GM21723 (cell line): ENCODE results near the gene NUMB.
"Not testable (repeated sequence)": the region's sequence is repeated elsewhere in the genome, so short reads cannot be mapped to it uniquely, and the experiment has no call there.

Experiments
- ATAC-seq: cut with Tn5 transposase; IDR thresholded peaks from one replicate; pipeline ENCODE4 v1.9.1; 2021; ENCODE audit warnings: mild to moderate bottlenecking, moderate library complexity; ENCODE audit not compliant: unreplicated experiment

The NUMB gene

GRCh38 chr14:73423092-73423491 is 35.3 kb downstream of the NUMB start:
- not testable (repeated sequence) for ATAC-seq

GRCh38 chr14:73422515-73422914 is 35.8 kb downstream of the NUMB start:
- no peak for ATAC-seq

GRCh38 chr14:73418227-73418626 is 40.1 kb downstream of the NUMB start:
- ATAC-seq: no peak

- not testable (repeated sequence) for ATAC-seq
These were observed 52.1 kb downstream of the NUMB start for GRCh38 chr14:73406248-73406647.

- no peak for ATAC-seq
These were observed 55.1 kb downstream of the NUMB start for GRCh38 chr14:73403181-73403752.

GRCh38 chr14:73402579-73402978 is 55.8 kb downstream of the NUMB start:
- peak; percentile 57 for ATAC-seq

GRCh38 chr14:73397810-73398209 is 60.5 kb downstream of the NUMB start:
- ATAC-seq: no peak

GRCh38 chr14:73394317-73394716 is 64.0 kb downstream of the NUMB start:
- ATAC-seq: no peak

- no peak for ATAC-seq
These were observed 65.0 kb downstream of the NUMB start for GRCh38 chr14:73393375-73393774.

GRCh38 chr14:73392329-73393257 is 65.8 kb downstream of the NUMB start:
- no peak for ATAC-seq

GRCh38 chr14:73387860-73388259 is 70.5 kb downstream of the NUMB start:
- not testable (repeated sequence) for ATAC-seq

GRCh38 chr14:73386342-73386741 is 72.0 kb downstream of the NUMB start:
- no peak for ATAC-seq

- not testable (repeated sequence) for ATAC-seq
These were observed 73.3 kb downstream of the NUMB start for GRCh38 chr14:73385021-73385420.

GRCh38 chr14:73383356-73383755 is 75.0 kb downstream of the NUMB start:
- ATAC-seq: no peak

GRCh38 chr14:73381380-73382013 is 76.8 kb downstream of the NUMB start:
- no peak for ATAC-seq

- ATAC-seq: no peak
These were observed 81.8 kb downstream of the NUMB start for GRCh38 chr14:73376585-73376984.

- ATAC-seq: no peak
These were observed 82.5 kb downstream of the NUMB start for GRCh38 chr14:73375861-73376260.

GRCh38 chr14:73374218-73374617 is 84.1 kb downstream of the NUMB start:
- no peak for ATAC-seq

GRCh38 chr14:73372529-73372928 is 85.8 kb downstream of the NUMB start:
- no peak for ATAC-seq

GRCh38 chr14:73370561-73370960 is 87.8 kb downstream of the NUMB start:
- no peak for ATAC-seq

GRCh38 chr14:73369428-73369827 is 88.9 kb downstream of the NUMB start:
- no peak for ATAC-seq

GRCh38 chr14:73368616-73369015 is 89.7 kb downstream of the NUMB start:
- no peak for ATAC-seq
